Mesendoderm (in vitro differentiated cells): Measurements from ENCODE around the gene LYRM2. TPM values are rescaled to one million over a fixed set of nuclear protein-coding genes. Genes with fewer than 3 reads are reported as not detected.

ENCODE experiments used
- DNase-seq: peaks from one replicate; pipeline ENCODE4 v3.0.0; 2013
- H2AK5ac ChIP-seq: 2 replicates; pipeline ENCODE4 v1.6.1; 2013; ENCODE audit warnings: low read length, inconsistent platforms
- H2BK120ac ChIP-seq: 2 replicates; pipeline ENCODE4 v1.6.1; 2013; ENCODE audit warnings: low read depth, mild to moderate bottlenecking, low read length, moderate library complexity, mixed read lengths
- H2BK15ac ChIP-seq: replicated peaks from 2 replicates; pipeline ENCODE4 v1.6.1; 2013; ENCODE audit warnings: low read depth, mild to moderate bottlenecking, moderate library complexity
- H2BK5ac ChIP-seq: 2 replicates; pipeline ENCODE4 v1.6.1; 2013; ENCODE audit warnings: low read length, inconsistent platforms
- H3K18ac ChIP-seq: 2 replicates; pipeline ENCODE4 v1.6.1; 2013; ENCODE audit warnings: mild to moderate bottlenecking, low read length, mixed read lengths
- H3K23ac ChIP-seq: one replicate; pipeline ENCODE4 v1.6.1; 2013; ENCODE audit warnings: low read length
- H3K27ac ChIP-seq: 2 replicates; pipeline ENCODE4 v1.5.1; 2013; ENCODE audit warnings: low read depth, mild to moderate bottlenecking, inconsistent platforms, low read length, moderate library complexity
- H3K27me3 ChIP-seq: 2 replicates; pipeline ENCODE4 v1.6.1; 2013; ENCODE audit warnings: low read length, control low read depth, mild to moderate bottlenecking, inconsistent platforms; ENCODE audit not compliant: insufficient read depth, poor library complexity
- H3K36me3 ChIP-seq: 2 replicates; pipeline ENCODE4 v1.6.1; 2013; ENCODE audit warnings: low read length, inconsistent platforms; ENCODE audit not compliant: control insufficient read depth, insufficient read depth
- H3K4ac ChIP-seq: one replicate; pipeline ENCODE4 v1.6.1; 2013; ENCODE audit warnings: low read depth, mild to moderate bottlenecking, low read length, moderate library complexity
- H3K4me1 ChIP-seq: 2 replicates; pipeline ENCODE4 v1.6.1; 2013; ENCODE audit warnings: low read depth, low read length, inconsistent platforms; ENCODE audit not compliant: control insufficient read depth
- H3K4me2 ChIP-seq: 2 replicates; pipeline ENCODE4 v1.6.1; 2013; ENCODE audit warnings: low read length
- H3K4me3 ChIP-seq: 2 replicates; pipeline ENCODE4 v1.5.1; 2013; ENCODE audit warnings: mild to moderate bottlenecking, low read length
- H3K56ac ChIP-seq: one replicate; pipeline ENCODE4 v1.6.1; 2013; ENCODE audit warnings: low read length
- H3K79me1 ChIP-seq: 2 replicates; pipeline ENCODE4 v1.6.1; 2013; ENCODE audit warnings: low read length, inconsistent platforms
- H3K79me2 ChIP-seq: 2 replicates; pipeline ENCODE4 v1.6.1; 2013; ENCODE audit warnings: mild to moderate bottlenecking, low read length; ENCODE audit not compliant: control insufficient read depth, insufficient read depth
- H3K9ac ChIP-seq: 2 replicates; pipeline ENCODE4 v1.6.1; 2013; ENCODE audit warnings: low read length, inconsistent platforms
- H4K5ac ChIP-seq: one replicate; pipeline ENCODE4 v1.6.1; 2013; ENCODE audit warnings: low read length
- H4K8ac ChIP-seq: one replicate; pipeline ENCODE4 v1.6.1; 2013; ENCODE audit warnings: low read depth, mild to moderate bottlenecking, control low read depth, low read length, moderate library complexity
- WGBS: extraction: QIAGEN DNeasy Blood & Tissue Kit; methylation state at CpG from one replicate; pipeline ENCODE4 v1.1.7; 2013; ENCODE audit warnings: low lambda C conversion rate, missing lambda C conversion rate; ENCODE audit not compliant: insufficient coverage; ENCODE audit errors: extremely low coverage; 5-methylcytosine and 5-hydroxymethylcytosine counted together
- polyA plus RNA-seq, 2 experiments: library from polyadenylated mRNA; stranded (reverse); fragments of 200-250 nt; gene quantifications; one replicate each; pipeline ENCODE4 v1.2.3, GENCODE V29; 2013

LYRM2 gene, protein sequence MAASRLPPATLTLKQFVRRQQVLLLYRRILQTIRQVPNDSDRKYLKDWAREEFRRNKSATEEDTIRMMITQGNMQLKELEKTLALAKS
- 30.4 TPM for polyA plus RNA-seq (2013, experiment 1 of 2)
- 30.0 TPM for polyA plus RNA-seq (2013, experiment 2 of 2)

DNA sequence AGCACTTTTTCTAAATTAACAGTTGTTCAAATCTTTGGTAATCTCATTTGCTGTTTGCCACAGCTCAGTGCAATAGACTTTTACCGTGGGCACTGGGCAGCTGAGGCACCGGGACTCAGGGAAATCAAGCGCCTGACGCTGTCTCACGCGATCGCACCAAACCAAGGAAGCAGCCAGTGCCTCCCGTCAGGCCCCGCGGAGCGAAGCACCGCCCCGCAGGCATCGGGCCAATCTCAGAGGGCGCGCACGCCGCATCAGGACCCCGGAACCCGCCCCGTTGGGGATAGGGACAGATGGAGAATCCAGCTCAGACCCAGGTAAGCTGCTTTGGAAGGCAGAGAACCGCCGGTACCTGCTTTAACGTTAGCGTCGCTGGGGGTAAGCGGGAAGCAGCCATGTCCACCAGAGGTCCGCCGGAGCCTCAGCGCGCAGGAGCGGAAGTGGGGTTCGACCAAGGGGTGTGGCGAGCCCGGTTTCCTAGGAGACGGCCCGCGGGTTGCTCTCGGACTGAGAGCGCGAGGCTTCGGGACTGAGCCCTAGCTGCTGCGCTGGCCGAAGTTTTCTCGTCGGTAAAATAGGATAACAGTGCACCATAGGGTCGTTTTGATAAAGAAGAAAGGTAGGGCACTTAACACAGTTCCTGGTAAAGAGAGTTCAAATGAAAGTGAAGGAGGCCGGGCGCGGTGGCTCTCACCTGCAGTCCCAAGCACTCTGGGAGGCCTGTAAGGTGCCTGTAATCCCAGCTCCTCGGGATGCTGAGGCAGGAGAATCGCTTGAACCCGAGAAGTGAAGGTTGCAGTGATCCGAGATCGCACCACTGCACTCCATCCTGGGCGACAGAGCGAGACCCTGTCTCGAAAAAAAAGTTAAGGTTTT lies at the start of gene LYRM2:
TSS of gene LYRM2 (minus strand) at position 428 of the 876 bp plus-strand sequence. CDS start at position 397, 31 bp downstream.
- H3K4me3 ChIP-seq = peak within 1 kb of the TSS; percentile 78
- peaks cover 4% of the 10 kb centered on the region for H3K4me1 ChIP-seq
- H3K36me3 ChIP-seq = no peaks in the 10 kb centered on the region
- H2BK5ac ChIP-seq = peak within 1 kb of the TSS; percentile 39
- H3K4ac ChIP-seq = no peak within 1 kb of the TSS
- H3K27ac ChIP-seq = peak within 1 kb of the TSS; percentile 89
- peak; percentile 96 for DNase-seq
- no peak within 1 kb of the TSS for H2BK15ac ChIP-seq
- H3K18ac ChIP-seq = peak within 1 kb of the TSS; percentile 85
- H3K27me3 ChIP-seq = no peaks in the 10 kb centered on the region
- peak within 1 kb of the TSS; percentile 92 for H3K56ac ChIP-seq
- H3K79me1 ChIP-seq = no peaks in the 10 kb centered on the region
- peak within 1 kb of the TSS; percentile 88 for H3K9ac ChIP-seq
- H4K5ac ChIP-seq = no peak within 1 kb of the TSS
- no peaks in the 10 kb centered on the region for H3K79me2 ChIP-seq
- no CpG with 5 or more reads among the region's 58 CpGs for WGBS
- no peak within 1 kb of the TSS for H2AK5ac ChIP-seq
- peak within 1 kb of the TSS; percentile 95 for H3K4me2 ChIP-seq
- no peak within 1 kb of the TSS for H3K23ac ChIP-seq
- H4K8ac ChIP-seq = no peak within 1 kb of the TSS
- H2BK120ac ChIP-seq = no peak within 1 kb of the TSS

GRCh38 chr6:89688328-89688727 lies 49.8 kb upstream of the LYRM2 start:
- H3K27me3 ChIP-seq = no peaks in the 10 kb centered on the region
- H3K18ac ChIP-seq = no peak overlapping the region
- peaks cover 13% of the 10 kb centered on the region for H3K4me1 ChIP-seq
- peak overlapping the region; percentile 53 for H3K27ac ChIP-seq
- no CpG with 5 or more reads among the region's 2 CpGs for WGBS
- H2BK120ac ChIP-seq = no peak overlapping the region
- H2BK15ac ChIP-seq = no peak overlapping the region
- H3K4me2 ChIP-seq = no peak overlapping the region
- H4K5ac ChIP-seq = no peak overlapping the region
- peaks cover 4% of the 10 kb centered on the region for H3K79me1 ChIP-seq
- no peak overlapping the region for H4K8ac ChIP-seq
- H2AK5ac ChIP-seq = no peak overlapping the region
- H2BK5ac ChIP-seq = no peak overlapping the region
- no peak overlapping the region for H3K9ac ChIP-seq
- no peak overlapping the region for H3K4me3 ChIP-seq
- no peak for DNase-seq
- H3K56ac ChIP-seq = peak overlapping the region; percentile 2
- no peaks in the 10 kb centered on the region for H3K79me2 ChIP-seq
- no peak overlapping the region for H3K23ac ChIP-seq
- H3K4ac ChIP-seq = peak overlapping the region; percentile 1
- H3K36me3 ChIP-seq = peaks cover 27% of the 10 kb centered on the region

DNA sequence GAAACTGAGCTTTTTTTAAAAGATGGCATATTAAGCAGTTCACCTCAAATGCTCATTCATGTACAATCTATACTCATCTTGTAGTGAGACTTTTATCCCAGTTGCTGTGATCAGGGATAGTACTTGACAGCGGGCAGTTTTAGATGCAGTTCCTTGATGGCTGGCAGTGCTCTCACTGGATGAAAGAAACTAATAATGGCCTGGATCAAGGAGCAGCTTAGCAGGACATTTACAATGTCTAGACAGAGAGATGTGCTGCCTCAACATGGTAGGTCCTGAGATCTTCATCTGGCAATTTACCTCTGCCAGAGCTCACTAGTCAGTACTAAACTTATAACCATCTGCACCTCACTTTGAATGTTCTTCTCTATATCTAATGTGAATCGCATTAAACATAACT lies 46.8 kb upstream of the LYRM2 start:
- no peak for DNase-seq
- Histone ChIP-seq H2BK15ac (no peak overlapping the region), H3K79me1 (peaks cover 4% of the 10 kb centered on the region), H4K8ac (no peak overlapping the region), H3K4me1 (peaks cover 2% of the 10 kb centered on the region), H3K56ac (no peak overlapping the region), H3K4me3 (no peak overlapping the region), H3K36me3 (peaks cover 30% of the 10 kb centered on the region), H3K4me2 (no peak overlapping the region), H4K5ac (no peak overlapping the region), H3K79me2 (no peaks in the 10 kb centered on the region), H2BK5ac (no peak overlapping the region), H3K18ac (no peak overlapping the region), H3K27me3 (no peaks in the 10 kb centered on the region), H3K23ac (no peak overlapping the region), H3K9ac (no peak overlapping the region), H2BK120ac (no peak overlapping the region), H3K4ac (no peak overlapping the region), H2AK5ac (no peak overlapping the region), H3K27ac (no peak overlapping the region)
- no CpG with 5 or more reads among the region's 2 CpGs for WGBS

- Histone ChIP-seq H3K4me3 (no peak overlapping the region), H2AK5ac (no peak overlapping the region), H4K5ac (no peak overlapping the region), H3K4me1 (peaks cover 3% of the 10 kb centered on the region), H3K27ac (no peak overlapping the region), H3K27me3 (no peaks in the 10 kb centered on the region), H2BK15ac (no peak overlapping the region), H3K23ac (no peak overlapping the region), H3K18ac (no peak overlapping the region), H3K79me2 (no peaks in the 10 kb centered on the region), H3K9ac (no peak overlapping the region), H4K8ac (no peak overlapping the region), H3K4ac (no peak overlapping the region), H3K79me1 (peaks cover 3% of the 10 kb centered on the region), H2BK120ac (no peak overlapping the region), H3K56ac (no peak overlapping the region), H2BK5ac (no peak overlapping the region), H3K4me2 (no peak overlapping the region), H3K36me3 (peaks cover 33% of the 10 kb centered on the region)
- no CpG with 5 or more reads among the region's 1 CpG for WGBS
- DNase-seq = peak; percentile 23
Observed at GRCh38 chr6:89682991-89683390, 44.4 kb upstream of the LYRM2 start.

- Histone ChIP-seq H2AK5ac (no peak overlapping the region), H2BK15ac (no peak overlapping the region), H3K27ac (no peak overlapping the region), H2BK5ac (no peak overlapping the region), H3K4ac (no peak overlapping the region), H3K4me3 (no peak overlapping the region), H3K4me2 (no peak overlapping the region), H4K8ac (no peak overlapping the region), H3K23ac (no peak overlapping the region), H3K4me1 (peaks cover 3% of the 10 kb centered on the region), H3K79me2 (no peaks in the 10 kb centered on the region), H2BK120ac (no peak overlapping the region), H3K79me1 (no peaks in the 10 kb centered on the region), H3K18ac (no peak overlapping the region), H3K9ac (no peak overlapping the region), H4K5ac (no peak overlapping the region), H3K36me3 (peaks cover 28% of the 10 kb centered on the region), H3K27me3 (no peaks in the 10 kb centered on the region), H3K56ac (no peak overlapping the region)
- no CpG with 5 or more reads among the region's 10 CpGs for WGBS
- no peak for DNase-seq
Observed at GRCh38 chr6:89681983-89682564, 43.5 kb upstream of the LYRM2 start.
